Measurements from ENCODE around the gene SLC9A1. TPM values are rescaled to one million over a fixed set of nuclear protein-coding genes. Genes with fewer than 3 reads are reported as not detected.

SLC9A1 gene
- total and polyA plus RNA-seq, 2 of the 8 experiments (the other 6 are each of a cell fraction or from before 2014, with no cell fraction given), result 11.3 to 25.1 TPM

GRCh38 chr1:27148591-27148990 lies 6.3 kb downstream of the SLC9A1 start:
- H3K14ac ChIP-seq (ENCODE audit: insufficient read length), result no peak overlapping the region
- no peak overlapping the region for H2AK5ac ChIP-seq (ENCODE audit: low read depth, low read length)
- 85% methylated on average over 2 of the region's 2 CpGs; no CpG with 5 or more reads in 1 of the 2 experiments for WGBS, 2 experiments (ENCODE audit: extremely low coverage in 1 of 2, insufficient coverage in 1 of 2, insufficient read length in 1 of 2, insufficient replicate concordance in 2 of 2, low coverage in 1 of 2, low lambda C conversion rate in 2 of 2, missing lambda C conversion rate in 1 of 2)
- no peak overlapping the region for H3K4me2 ChIP-seq (ENCODE audit: insufficient read depth in 1 of 2, low read depth in 2 of 2, low read length in 2 of 2)
- peaks cover 4 to 8% (median 6%) of the 10 kb centered on the region in 4 experiments; a peak in 6 of 7 replicates for H3K4me1 ChIP-seq (replicated peaks in 1 of 4; ENCODE audit: control insufficient read depth in 3 of 4, insufficient read depth in 4 of 4, low read length in 3 of 4)
- H4K8ac ChIP-seq (ENCODE audit: extremely low read depth, insufficient read depth, low read length), result no peak overlapping the region
- no peak overlapping the region for H3K56ac ChIP-seq (replicated peaks; ENCODE audit: insufficient read length, low read depth, low read length)
- no peak overlapping the region for H4K5ac ChIP-seq (ENCODE audit: insufficient read length, low read depth, low read length)
- POLR2A ChIA-PET (ENCODE audit: partially characterized antibody), result interaction anchor here (1.8 to 14.6 kb wide), 2 partner anchors 9 to 10 kb away, joined by 6 to 257 read pairs; no protein-coding TSS in a partner anchor
- H2AFZ ChIP-seq (ENCODE audit: low read length), result no peak overlapping the region
- no peak overlapping the region for H2BK5ac ChIP-seq (ENCODE audit: low read depth, low read length)
- H3K4me3 ChIP-seq (ENCODE audit: extremely low read depth in 1 of 4, insufficient read depth in 2 of 4, low read depth in 3 of 4, low read length in 4 of 4), result no peak overlapping the region
- no peaks in the 10 kb centered on the region for H3K23me2 ChIP-seq (ENCODE audit: low read depth, low read length)
- no peak overlapping the region for H4K91ac ChIP-seq (replicated peaks; ENCODE audit: insufficient read length, low read length)
- peaks cover 0 to 41% of the 10 kb centered on the region in 2 experiments; a peak in 3 of 4 replicates for H3K79me2 ChIP-seq (ENCODE audit: control insufficient read depth in 1 of 2, insufficient read depth in 2 of 2, low read length in 2 of 2)
- peaks cover 0 to 11% of the 10 kb centered on the region in 2 experiments for H4K20me1 ChIP-seq (replicated peaks in 1 of 2; ENCODE audit: control insufficient read depth in 1 of 2, insufficient read depth in 2 of 2, low read length in 2 of 2)
- H3K4ac ChIP-seq (replicated peaks; ENCODE audit: insufficient read length, low read depth, low read length), result no peak overlapping the region
- H2BK120ac ChIP-seq (replicated peaks; ENCODE audit: low read depth, low read length), result no peak overlapping the region
- DNase-seq (ENCODE audit: low read depth in 1 of 2, low spot score in 2 of 2), result no peak
- no peak for TF ChIP-seq CEBPB (IDR thresholded peaks at IDR 0.05; ENCODE audit: low read depth, low read length)
- TF ChIP-seq SUZ12 (IDR thresholded peaks at IDR 0.05; ENCODE audit: low read length), result no peak
- TF ChIP-seq TAF7 (optimal IDR thresholded peaks at IDR 0.05; ENCODE audit: borderline replicate concordance, low read depth, low read length), result no peak
- TF ChIP-seq GABPA (IDR thresholded peaks at IDR 0.05; ENCODE audit: borderline replicate concordance, insufficient read depth, low read length), result no peak
- no peak for TF ChIP-seq TBP (IDR thresholded peaks at IDR 0.05; ENCODE audit: low read depth, low read length)
- no peak overlapping the region for H2BK20ac ChIP-seq (ENCODE audit: low read length)
- CTCF ChIA-PET (ENCODE audit: partially characterized antibody), result interaction anchor here (0.8 to 11.0 kb wide), 4 partner anchors 9 to 39 kb away, joined by 3 to 151 read pairs (median 3); no protein-coding TSS in a partner anchor
- H3K23ac ChIP-seq (ENCODE audit: insufficient read length), result no peak overlapping the region
- no peaks in the 10 kb centered on the region for H3K27me3 ChIP-seq (replicated peaks in 1 of 4; ENCODE audit: control insufficient read depth in 3 of 4, extremely low read depth in 1 of 4, insufficient read depth in 3 of 4, low read length in 3 of 4)
- no peak overlapping the region for H2BK15ac ChIP-seq (ENCODE audit: low read length)
- no peak for FAIRE-seq
- no peak overlapping the region for H2BK12ac ChIP-seq (ENCODE audit: low read depth, low read length)
- H3K79me1 ChIP-seq (ENCODE audit: low read depth, low read length), result peaks cover 15% of the 10 kb centered on the region; the same call in 1 of the 2 replicates
- H3K9ac ChIP-seq (replicated peaks in 1 of 4; ENCODE audit: extremely low read depth in 1 of 4, low read depth in 3 of 4, low read length in 3 of 4), result no peak overlapping the region
- peaks cover 0 to 2% (median 0%) of the 10 kb centered on the region in 4 experiments; a peak in 2 of 8 replicates for H3K36me3 ChIP-seq (ENCODE audit: control insufficient read depth in 2 of 4, insufficient read depth in 4 of 4, low read length in 3 of 4)
- H3K27ac ChIP-seq (ENCODE audit: low read depth, low read length), result no peak overlapping the region
- H3K9me3 ChIP-seq (ENCODE audit: insufficient read depth in 2 of 2, low read depth in 1 of 2, low read length in 1 of 2), result no peaks in the 10 kb centered on the region
- no peak overlapping the region for H3K18ac ChIP-seq (ENCODE audit: extremely low read depth, low read length)

Data from H1 (cell line).